Measurements from ENCODE around the gene HINFP.
A peak's percentile ranks its signal among the peaks of the same experiment; 100 is the strongest.

HINFP gene

DNA sequence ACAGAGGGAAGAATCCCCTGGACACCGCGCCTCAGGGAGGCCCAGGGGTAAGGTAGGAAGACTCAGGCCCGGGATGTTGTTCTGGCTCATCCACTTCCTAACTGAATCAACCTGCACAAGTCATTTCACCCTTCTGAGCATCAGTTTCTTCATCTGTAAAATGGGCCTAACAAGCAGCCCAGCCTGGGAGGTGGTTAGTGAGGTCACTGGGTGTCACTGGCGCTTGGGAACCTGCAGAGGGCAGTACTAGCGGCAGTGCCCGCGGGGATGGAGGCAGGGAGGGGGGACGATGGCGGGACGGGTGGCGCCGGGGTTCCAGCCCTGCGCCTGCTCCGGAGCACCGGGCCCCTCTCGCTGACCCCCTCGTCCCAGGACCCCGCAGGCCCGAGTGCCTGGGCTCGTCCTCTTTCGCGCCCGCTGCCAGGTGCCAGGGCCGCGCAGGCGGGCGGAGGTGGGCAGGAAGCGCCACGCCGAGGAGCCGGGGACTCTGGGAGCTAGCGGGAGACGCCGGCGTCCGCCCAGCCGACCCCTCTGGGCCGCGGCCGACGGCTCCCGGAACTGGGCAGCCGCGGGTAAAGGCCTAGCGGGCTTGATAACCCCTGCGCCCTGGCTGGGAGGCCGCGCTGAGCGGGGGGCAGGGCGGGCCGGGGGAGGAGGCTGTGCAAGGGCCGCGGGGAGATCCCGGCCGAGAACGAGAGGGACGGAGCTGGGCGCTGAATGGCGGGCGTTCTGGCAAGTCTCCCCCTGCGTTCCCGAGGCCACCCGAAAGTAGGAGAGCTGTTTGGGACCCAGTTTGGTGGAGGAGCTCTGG, 47.3 kb downstream of the HINFP start, which contains the start of gene NLRX1:
Gene NLRX1, plus strand, starts transcription at position 255 of the 811 bp plus-strand sequence. CDS start 2,679 bp downstream, outside the sequence.
- Histone ChIP-seq H2BK5ac (ENCODE audit: low read depth, low read length, poor library complexity, severe bottlenecking) (peak within 1 kb of the TSS; percentile 87), H3K4me2 (ENCODE audit: low read length, poor library complexity, severe bottlenecking) (peak within 1 kb of the TSS; percentile 85), H4K91ac (ENCODE audit: low read length) (peak within 1 kb of the TSS; percentile 94), H3K36me3 (ENCODE audit: control insufficient read depth in 1 of 2, insufficient read depth in 2 of 2, low read depth in 1 of 2, low read length in 2 of 2) (peaks cover 9 to 16% of the 10 kb centered on the region in 2 experiments), H3K27ac (ENCODE audit: low read length, poor library complexity, severe bottlenecking) (peak within 1 kb of the TSS; percentile 78), H3K79me1 (replicated peaks; ENCODE audit: low read length, poor library complexity, severe bottlenecking) (no peaks in the 10 kb centered on the region), H3K18ac (ENCODE audit: low read depth in 1 of 2, low read length in 2 of 2) (peak within 1 kb of the TSS; percentile 41 to 92), H3K27me3 (ENCODE audit: control insufficient read depth in 1 of 2, insufficient read depth in 1 of 2, low read length in 2 of 2) (peaks cover 0 to under 1% of the 10 kb centered on the region in 2 experiments), H3K4me1 (ENCODE audit: control insufficient read depth, insufficient read depth, low read depth, low read length) (peaks cover 11% of the 10 kb centered on the region), H2BK12ac (ENCODE audit: low read length in 2 of 2) (peak within 1 kb of the TSS; percentile 14 to 75), H2AK5ac (ENCODE audit: low read length, severe bottlenecking) (peak within 1 kb of the TSS; percentile 31), H2AFZ (ENCODE audit: low read depth, low read length) (peak within 1 kb of the TSS; percentile 66), H3K9me3 (ENCODE audit: control insufficient read depth, low read length) (no peaks in the 10 kb centered on the region), H4K8ac (ENCODE audit: low read length) (peak within 1 kb of the TSS; percentile 96), H3K9ac (ENCODE audit: low read length) (peak within 1 kb of the TSS; percentile 93), H2BK120ac (ENCODE audit: low read depth, low read length) (peak within 1 kb of the TSS; percentile 87), H3K23ac (ENCODE audit: low read length in 2 of 2) (peak within 1 kb of the TSS in 1 of 2 experiments; percentile 56), H3K4me3 (ENCODE audit: insufficient read depth in 1 of 2, low read depth in 1 of 2, low read length in 2 of 2) (peak within 1 kb of the TSS; percentile 66 to 89), H3K14ac (ENCODE audit: low read length in 2 of 2) (peak within 1 kb of the TSS in 1 of 2 experiments; percentile 87), H2BK15ac (ENCODE audit: low read depth, poor library complexity, severe bottlenecking) (peak within 1 kb of the TSS; percentile 84), H3K4ac (ENCODE audit: low read depth in 1 of 2, low read length in 2 of 2) (peak within 1 kb of the TSS; percentile 80 to 89)
- 3% methylated on average over 41 of the region's 63 CpGs for WGBS
- peak; percentile 83 for DNase-seq

DNA sequence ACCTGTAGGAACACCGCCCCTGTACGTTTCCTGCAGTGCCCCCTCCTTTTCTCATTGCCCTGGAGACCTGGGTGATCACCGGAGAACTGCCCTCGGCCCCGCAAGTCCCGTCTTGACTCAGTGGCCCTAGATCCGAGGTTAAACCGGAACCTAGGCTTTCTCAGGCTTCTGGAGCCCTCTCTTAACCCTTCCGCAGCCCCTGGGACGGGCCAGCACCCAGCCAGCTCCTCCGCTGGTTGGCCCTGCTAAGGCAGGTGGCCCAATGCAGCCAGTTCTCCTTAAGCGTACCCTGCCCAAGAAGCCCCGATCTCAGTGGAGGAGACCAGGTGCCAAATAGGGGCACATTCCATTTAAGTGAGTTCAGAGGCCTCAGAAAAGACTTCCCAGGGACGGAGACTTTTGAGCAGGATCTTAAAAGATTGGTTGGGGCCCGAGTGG, 47.9 kb downstream of the HINFP start:
- peak overlapping the region; percentile 94 for H4K91ac ChIP-seq (ENCODE audit: low read length)
- peaks cover 11% of the 10 kb centered on the region for H3K4me1 ChIP-seq (ENCODE audit: control insufficient read depth, insufficient read depth, low read depth, low read length)
- no peak overlapping the region for H2BK15ac ChIP-seq (ENCODE audit: low read depth, poor library complexity, severe bottlenecking)
- 22% methylated on average over 15 of the region's 15 CpGs for whole genome bisulfite sequencing
- peaks cover 14 to 22% of the 10 kb centered on the region in 2 experiments for H3K36me3 ChIP-seq (ENCODE audit: control insufficient read depth in 1 of 2, insufficient read depth in 2 of 2, low read depth in 1 of 2, low read length in 2 of 2)
- peak overlapping the region; percentile 78 for H3K27ac ChIP-seq (ENCODE audit: low read length, poor library complexity, severe bottlenecking)
- H4K8ac ChIP-seq (ENCODE audit: low read length): peak overlapping the region; percentile 96
- H3K4me3 ChIP-seq (ENCODE audit: insufficient read depth in 1 of 2, low read depth in 1 of 2, low read length in 2 of 2): peak overlapping the region; percentile 66 to 89
- peak overlapping the region in 1 of 2 experiments; percentile 56 for H3K23ac ChIP-seq (ENCODE audit: low read length in 2 of 2)
- peak overlapping the region; percentile 85 for H3K4me2 ChIP-seq (ENCODE audit: low read length, poor library complexity, severe bottlenecking)
- H2AFZ ChIP-seq (ENCODE audit: low read depth, low read length): peak overlapping the region; percentile 10
- H2AK5ac ChIP-seq (ENCODE audit: low read length, severe bottlenecking): peak overlapping the region; percentile 31
- peak overlapping the region; percentile 87 for H2BK5ac ChIP-seq (ENCODE audit: low read depth, low read length, poor library complexity, severe bottlenecking)
- no peak for DNase-seq
- no peak overlapping the region for H2BK120ac ChIP-seq (ENCODE audit: low read depth, low read length)
- H3K4ac ChIP-seq (ENCODE audit: low read depth in 1 of 2, low read length in 2 of 2): peak overlapping the region; percentile 20 to 89
- no peaks in the 10 kb centered on the region for H3K9me3 ChIP-seq (ENCODE audit: control insufficient read depth, low read length)
- peak overlapping the region; percentile 93 for H3K9ac ChIP-seq (ENCODE audit: low read length)
- H3K14ac ChIP-seq (ENCODE audit: low read length in 2 of 2): peak overlapping the region in 1 of 2 experiments; percentile 87
- peak overlapping the region in 1 of 2 experiments; percentile 49 for H2BK12ac ChIP-seq (ENCODE audit: low read length in 2 of 2)
- no peaks in the 10 kb centered on the region for H3K27me3 ChIP-seq (ENCODE audit: control insufficient read depth in 1 of 2, insufficient read depth in 1 of 2, low read length in 2 of 2)
- H3K18ac ChIP-seq (ENCODE audit: low read depth in 1 of 2, low read length in 2 of 2): peak overlapping the region; percentile 41 to 92
- H3K79me1 ChIP-seq (replicated peaks; ENCODE audit: low read length, poor library complexity, severe bottlenecking): no peaks in the 10 kb centered on the region

DNA sequence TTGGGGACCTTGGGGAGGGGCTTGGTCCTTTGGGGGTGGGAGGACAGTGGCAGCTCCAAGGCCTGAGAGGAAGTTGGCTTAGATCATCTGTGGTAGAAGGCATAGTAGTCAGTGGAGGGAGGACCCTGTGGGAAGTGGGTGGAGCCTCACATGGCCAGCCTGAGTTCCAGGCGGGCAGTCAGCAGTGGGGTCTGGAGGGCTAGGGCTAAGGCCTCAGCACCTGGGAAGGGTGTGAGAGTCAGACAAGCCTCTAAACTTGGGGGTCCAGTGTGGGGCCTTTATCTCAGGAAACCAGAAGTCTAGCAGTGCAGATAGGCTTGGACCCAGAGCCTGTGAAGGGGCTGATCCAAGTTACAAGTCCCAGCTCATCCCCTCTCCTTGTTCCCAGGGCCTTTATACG, 51.1 kb downstream of the HINFP start:
- Histone ChIP-seq H2BK15ac (ENCODE audit: low read depth, poor library complexity, severe bottlenecking) (no peak overlapping the region), H2BK12ac (ENCODE audit: low read length in 2 of 2) (no peak overlapping the region), H3K4me3 (ENCODE audit: insufficient read depth in 1 of 2, low read depth in 1 of 2, low read length in 2 of 2) (no peak overlapping the region), H4K8ac (ENCODE audit: low read length) (no peak overlapping the region), H3K4me1 (ENCODE audit: control insufficient read depth, insufficient read depth, low read depth, low read length) (peaks cover 15% of the 10 kb centered on the region), H3K4ac (ENCODE audit: low read depth in 1 of 2, low read length in 2 of 2) (no peak overlapping the region), H2BK5ac (ENCODE audit: low read depth, low read length, poor library complexity, severe bottlenecking) (no peak overlapping the region), H2AFZ (ENCODE audit: low read depth, low read length) (no peak overlapping the region), H3K23ac (ENCODE audit: low read length in 2 of 2) (no peak overlapping the region), H3K27ac (ENCODE audit: low read length, poor library complexity, severe bottlenecking) (no peak overlapping the region), H3K9me3 (ENCODE audit: control insufficient read depth, low read length) (no peaks in the 10 kb centered on the region), H4K91ac (ENCODE audit: low read length) (no peak overlapping the region), H3K27me3 (ENCODE audit: control insufficient read depth in 1 of 2, insufficient read depth in 1 of 2, low read length in 2 of 2) (no peaks in the 10 kb centered on the region), H2BK120ac (ENCODE audit: low read depth, low read length) (no peak overlapping the region), H3K18ac (ENCODE audit: low read depth in 1 of 2, low read length in 2 of 2) (no peak overlapping the region), H3K36me3 (ENCODE audit: control insufficient read depth in 1 of 2, insufficient read depth in 2 of 2, low read depth in 1 of 2, low read length in 2 of 2) (peaks cover 23 to 37% of the 10 kb centered on the region in 2 experiments), H3K79me1 (replicated peaks; ENCODE audit: low read length, poor library complexity, severe bottlenecking) (no peaks in the 10 kb centered on the region), H3K4me2 (ENCODE audit: low read length, poor library complexity, severe bottlenecking) (no peak overlapping the region), H2AK5ac (ENCODE audit: low read length, severe bottlenecking) (no peak overlapping the region), H3K9ac (ENCODE audit: low read length) (no peak overlapping the region), H3K14ac (ENCODE audit: low read length in 2 of 2) (no peak overlapping the region)
- DNase-seq: no peak
- 84% methylated on average over 2 of the region's 2 CpGs for WGBS

DNA sequence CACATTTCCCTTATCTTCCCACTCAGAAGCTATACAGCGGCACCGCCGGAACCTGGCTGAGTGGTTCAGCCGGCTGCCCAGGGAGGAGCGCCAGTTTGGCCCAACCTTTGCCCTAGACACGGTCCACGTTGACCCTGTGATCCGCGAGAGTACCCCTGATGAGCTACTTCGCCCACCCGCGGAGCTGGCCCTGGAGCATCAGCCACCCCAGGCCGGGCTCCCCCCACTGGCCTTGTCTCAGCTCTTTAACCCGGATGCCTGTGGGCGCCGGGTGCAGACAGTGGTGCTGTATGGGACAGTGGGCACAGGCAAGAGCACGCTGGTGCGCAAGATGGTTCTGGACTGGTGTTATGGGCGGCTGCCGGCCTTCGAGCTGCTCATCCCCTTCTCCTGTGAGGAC, 52.1 kb downstream of the HINFP start:
- no peak overlapping the region for H3K27ac ChIP-seq (ENCODE audit: low read length, poor library complexity, severe bottlenecking)
- no peak for DNase-seq
- no peak overlapping the region for H2AFZ ChIP-seq (ENCODE audit: low read depth, low read length)
- H4K91ac ChIP-seq (ENCODE audit: low read length): no peak overlapping the region
- H3K9ac ChIP-seq (ENCODE audit: low read length): no peak overlapping the region
- H3K4me1 ChIP-seq (ENCODE audit: control insufficient read depth, insufficient read depth, low read depth, low read length): peaks cover 10% of the 10 kb centered on the region
- no peak overlapping the region for H3K4me3 ChIP-seq (ENCODE audit: insufficient read depth in 1 of 2, low read depth in 1 of 2, low read length in 2 of 2)
- peaks cover 2% of the 10 kb centered on the region for H3K79me1 ChIP-seq (replicated peaks; ENCODE audit: low read length, poor library complexity, severe bottlenecking)
- H2AK5ac ChIP-seq (ENCODE audit: low read length, severe bottlenecking): no peak overlapping the region
- no peak overlapping the region for H2BK120ac ChIP-seq (ENCODE audit: low read depth, low read length)
- H3K27me3 ChIP-seq (ENCODE audit: control insufficient read depth in 1 of 2, insufficient read depth in 1 of 2, low read length in 2 of 2): no peaks in the 10 kb centered on the region
- H3K36me3 ChIP-seq (ENCODE audit: control insufficient read depth in 1 of 2, insufficient read depth in 2 of 2, low read depth in 1 of 2, low read length in 2 of 2): peaks cover 23 to 42% of the 10 kb centered on the region in 2 experiments
- no peaks in the 10 kb centered on the region for H3K9me3 ChIP-seq (ENCODE audit: control insufficient read depth, low read length)
- H2BK15ac ChIP-seq (ENCODE audit: low read depth, poor library complexity, severe bottlenecking): no peak overlapping the region
- H3K14ac ChIP-seq (ENCODE audit: low read length in 2 of 2): no peak overlapping the region
- WGBS: 97% methylated on average over 21 of the region's 21 CpGs
- no peak overlapping the region for H3K23ac ChIP-seq (ENCODE audit: low read length in 2 of 2)
- H2BK12ac ChIP-seq (ENCODE audit: low read length in 2 of 2): no peak overlapping the region
- no peak overlapping the region for H3K4me2 ChIP-seq (ENCODE audit: low read length, poor library complexity, severe bottlenecking)
- no peak overlapping the region for H3K18ac ChIP-seq (ENCODE audit: low read depth in 1 of 2, low read length in 2 of 2)
- no peak overlapping the region for H4K8ac ChIP-seq (ENCODE audit: low read length)
- no peak overlapping the region for H3K4ac ChIP-seq (ENCODE audit: low read depth in 1 of 2, low read length in 2 of 2)
- no peak overlapping the region for H2BK5ac ChIP-seq (ENCODE audit: low read depth, low read length, poor library complexity, severe bottlenecking)

Data from mesenchymal stem cell (in vitro differentiated cells and primary cell).